DOHH2 (cell line): ENCODE data around the gene CYB5R2.

Experiments used
- EZH2phosphoT487 ChIP-seq: fragments of 200-600 bp; sonication (generic); IDR thresholded peaks from 2 replicates; pipeline ENCODE4 v1.6.1; 2017; ENCODE audit warnings: borderline replicate concordance, mild to moderate bottlenecking, antibody characterized with exemption, low read length, moderate library complexity, mixed read lengths
- TF ChIP-seq, protein P1 (sequence below): fragments of 200-600 bp; sonication (generic); IDR thresholded peaks from one replicate; pipeline ENCODE4 v1.5.1; 2014; ENCODE audit warnings: antibody characterized with exemption, mild to moderate bottlenecking, low read depth, low read length; ENCODE audit not compliant: poor library complexity, severe bottlenecking

DNA sequence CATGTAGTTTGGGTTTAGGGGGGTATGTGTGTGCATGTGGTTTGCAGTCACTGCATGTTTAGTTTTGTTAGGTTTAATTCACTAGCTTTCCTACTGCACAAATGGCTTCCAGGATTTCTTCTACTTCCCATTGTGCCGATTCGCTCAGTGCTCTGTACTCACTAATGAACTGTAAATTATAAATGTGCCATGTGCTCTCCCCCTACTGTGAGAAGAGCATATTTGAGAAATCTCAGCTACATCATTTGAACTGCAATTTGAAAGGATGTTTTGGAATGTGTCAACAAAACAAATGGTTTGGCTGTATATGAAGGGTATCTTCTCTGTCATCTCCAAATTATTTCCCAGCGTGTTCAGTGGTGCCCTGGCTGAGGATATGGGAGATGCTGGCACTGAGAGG is 28.1 kb downstream of the CYB5R2 start:
- TF ChIP-seq, protein P1, sequence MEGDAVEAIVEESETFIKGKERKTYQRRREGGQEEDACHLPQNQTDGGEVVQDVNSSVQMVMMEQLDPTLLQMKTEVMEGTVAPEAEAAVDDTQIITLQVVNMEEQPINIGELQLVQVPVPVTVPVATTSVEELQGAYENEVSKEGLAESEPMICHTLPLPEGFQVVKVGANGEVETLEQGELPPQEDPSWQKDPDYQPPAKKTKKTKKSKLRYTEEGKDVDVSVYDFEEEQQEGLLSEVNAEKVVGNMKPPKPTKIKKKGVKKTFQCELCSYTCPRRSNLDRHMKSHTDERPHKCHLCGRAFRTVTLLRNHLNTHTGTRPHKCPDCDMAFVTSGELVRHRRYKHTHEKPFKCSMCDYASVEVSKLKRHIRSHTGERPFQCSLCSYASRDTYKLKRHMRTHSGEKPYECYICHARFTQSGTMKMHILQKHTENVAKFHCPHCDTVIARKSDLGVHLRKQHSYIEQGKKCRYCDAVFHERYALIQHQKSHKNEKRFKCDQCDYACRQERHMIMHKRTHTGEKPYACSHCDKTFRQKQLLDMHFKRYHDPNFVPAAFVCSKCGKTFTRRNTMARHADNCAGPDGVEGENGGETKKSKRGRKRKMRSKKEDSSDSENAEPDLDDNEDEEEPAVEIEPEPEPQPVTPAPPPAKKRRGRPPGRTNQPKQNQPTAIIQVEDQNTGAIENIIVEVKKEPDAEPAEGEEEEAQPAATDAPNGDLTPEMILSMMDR = no peak
- no peak for TF ChIP-seq EZH2phosphoT487
